Endothelial cell of hepatic sinusoid (primary cell): ENCODE results near the gene WHAMM.
"Not testable (repeated sequence)": the region's sequence is repeated elsewhere in the genome, so short reads cannot be mapped to it uniquely, and the experiment has no call there.

ENCODE experiments used
- in situ Hi-C: cut with HindIII; loops from 2 replicates; pipeline ENCODE4 v1.10.0; 2017; ENCODE audit warnings: low sequenced_read_pairs

Gene WHAMM

DNA sequence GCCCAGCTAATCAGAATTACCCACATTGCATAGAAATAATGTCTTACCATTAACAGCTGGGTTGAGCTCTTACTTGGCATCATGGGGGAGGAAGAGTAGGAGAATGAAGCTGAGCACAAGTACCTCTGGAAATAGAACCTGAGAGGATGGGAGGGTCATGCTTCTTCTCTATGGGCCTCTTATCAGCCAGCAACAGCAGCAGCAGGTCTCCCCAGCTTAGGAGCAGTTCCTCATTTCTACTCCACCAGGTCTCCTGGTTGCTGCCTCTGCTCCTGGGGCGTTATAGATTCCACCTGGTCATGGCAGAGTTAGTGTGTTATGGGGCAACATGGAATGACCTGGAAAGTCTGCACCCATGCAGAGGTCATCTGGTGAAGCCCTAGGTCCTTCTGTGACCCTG lies 6.9 kb upstream of the WHAMM start:
- in situ Hi-C loops, result no loop called here

DNA sequence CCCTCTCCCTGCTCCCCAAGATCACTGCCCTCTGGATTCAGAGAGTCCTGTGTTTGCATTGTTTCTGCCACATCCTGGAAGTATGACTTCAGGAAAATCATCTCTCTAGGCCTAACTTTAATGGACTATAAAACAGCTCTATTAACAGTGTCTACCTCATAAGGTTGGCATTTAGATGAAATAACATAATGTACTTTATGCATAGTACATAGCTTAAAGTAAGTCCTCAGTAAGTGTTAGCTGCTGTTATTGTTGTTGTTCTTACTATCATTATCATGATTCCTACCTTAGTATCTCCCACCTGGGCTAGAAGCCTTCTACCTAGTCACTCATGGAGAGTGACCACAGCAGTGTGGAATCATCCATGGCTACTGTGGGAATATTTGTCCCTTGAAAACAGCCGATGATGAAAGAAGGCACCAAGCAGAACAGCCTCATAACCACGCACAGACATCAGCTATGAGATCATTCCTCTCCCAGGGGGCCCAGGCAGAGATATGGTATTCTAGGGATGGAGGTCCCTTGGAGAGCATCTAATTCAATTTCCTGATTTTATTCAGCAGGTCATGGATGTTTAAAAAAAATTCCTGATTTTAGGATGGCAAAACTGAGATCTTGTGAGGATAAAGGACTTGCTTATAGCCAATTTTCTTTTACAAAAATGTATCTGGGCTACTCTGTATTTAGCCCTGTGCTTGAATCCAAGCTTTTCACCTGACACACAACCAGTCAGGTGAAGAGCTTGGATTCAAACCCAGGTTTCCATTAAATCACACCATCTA lies 5.4 kb upstream of the WHAMM start:
- in situ Hi-C loops, result no loop called here

DNA sequence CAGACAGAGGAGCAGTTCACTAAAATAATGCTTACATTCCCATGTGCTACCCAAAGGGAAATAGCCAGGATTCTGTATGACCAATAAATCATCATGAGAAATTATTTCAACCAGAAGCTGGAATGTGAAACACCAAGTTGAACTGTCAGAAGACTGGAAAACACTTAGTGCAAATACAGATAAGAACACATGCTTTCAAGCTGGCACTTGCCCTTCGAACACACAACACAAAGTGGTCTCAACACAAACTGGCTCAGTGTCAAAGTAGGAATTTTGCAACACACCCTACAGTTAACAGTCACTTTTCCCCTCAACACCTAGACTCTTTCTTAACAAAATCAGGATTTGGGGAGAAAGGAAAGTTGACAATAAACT lies 4.9 kb upstream of the WHAMM start:
- in situ Hi-C loops, result no loop called here

DNA sequence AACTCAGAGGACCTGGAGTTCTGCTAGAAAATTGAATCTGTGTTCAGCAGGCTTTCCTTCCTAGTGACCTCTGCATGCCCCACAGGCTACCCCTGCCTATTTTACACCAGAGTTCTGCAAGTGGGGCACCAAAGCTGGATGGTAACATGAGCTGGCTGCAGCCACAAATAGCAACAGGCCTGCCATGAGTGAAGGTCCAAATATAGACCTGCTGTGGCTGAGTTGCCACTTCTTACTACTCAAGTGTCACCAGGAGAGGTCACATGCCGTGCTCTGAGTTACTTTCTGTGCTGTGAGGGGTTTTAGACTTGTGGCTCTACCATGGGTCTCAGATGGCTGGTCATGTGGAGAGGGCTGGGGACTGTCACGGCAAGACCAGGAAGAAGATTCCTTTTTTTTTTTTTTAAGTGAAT lies 3.4 kb upstream of the WHAMM start, which contains the start of gene FSD2:
Gene FSD2 (minus strand): TSS at position 76 of the 413 bp plus-strand sequence. CDS start 18,679 bp downstream, outside the sequence.
- in situ Hi-C loops, result no loop called here

DNA sequence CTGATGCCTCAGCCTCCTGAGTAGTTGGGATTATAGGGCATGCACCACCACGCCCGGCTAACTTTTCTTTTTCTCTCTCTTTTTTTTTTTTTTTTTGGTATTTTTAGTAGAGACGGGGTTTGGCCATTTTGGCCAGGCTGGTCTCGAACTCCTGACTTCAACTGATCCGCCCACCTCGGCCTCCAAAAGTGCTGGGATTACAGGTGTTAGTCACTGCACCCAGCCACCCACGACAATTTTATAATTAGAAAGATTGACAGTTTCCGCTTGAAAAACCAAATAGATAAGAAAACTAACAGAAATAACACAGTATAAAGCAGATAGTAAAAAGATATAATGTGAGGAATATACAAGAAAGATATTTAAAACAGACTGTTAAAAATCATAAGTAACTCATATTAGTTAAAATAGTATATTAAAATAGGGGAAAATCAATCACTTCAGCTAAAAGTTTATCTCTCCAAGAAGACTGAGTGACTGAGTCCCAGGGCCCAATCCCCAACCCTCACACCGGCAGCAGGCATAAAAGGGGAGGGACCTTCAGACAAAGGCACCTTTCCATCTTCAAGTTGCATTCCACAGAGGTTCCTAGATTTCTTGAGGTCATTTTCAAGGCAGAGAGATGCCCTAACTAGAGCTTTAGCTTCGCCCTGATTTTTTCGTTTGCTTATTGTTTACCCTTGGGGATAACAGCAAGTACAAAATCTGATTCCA lies 1.4 kb upstream of the WHAMM start:
- in situ Hi-C loops, result no loop called here

DNA sequence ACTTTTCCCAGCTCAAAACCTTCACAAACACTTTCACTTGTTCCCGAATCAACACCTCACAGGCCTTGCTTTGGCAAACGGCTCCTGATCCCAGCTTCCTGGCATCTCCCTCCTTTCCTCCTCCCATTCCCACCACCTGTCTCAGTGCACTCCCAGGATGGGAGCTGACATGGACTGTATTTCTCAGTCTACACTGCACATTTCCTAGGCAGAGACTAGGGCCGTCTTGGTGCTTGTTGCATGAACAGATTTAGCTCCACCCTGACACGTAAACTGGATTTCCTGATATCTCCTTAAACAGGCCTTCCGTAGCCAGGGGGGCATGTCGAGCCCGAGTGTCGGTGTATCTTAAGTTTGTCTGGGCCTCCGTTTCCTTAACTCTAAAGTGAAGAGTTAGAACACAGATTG lies 790 bp upstream of the WHAMM start:
- in situ Hi-C loops, result no loop called here

DNA sequence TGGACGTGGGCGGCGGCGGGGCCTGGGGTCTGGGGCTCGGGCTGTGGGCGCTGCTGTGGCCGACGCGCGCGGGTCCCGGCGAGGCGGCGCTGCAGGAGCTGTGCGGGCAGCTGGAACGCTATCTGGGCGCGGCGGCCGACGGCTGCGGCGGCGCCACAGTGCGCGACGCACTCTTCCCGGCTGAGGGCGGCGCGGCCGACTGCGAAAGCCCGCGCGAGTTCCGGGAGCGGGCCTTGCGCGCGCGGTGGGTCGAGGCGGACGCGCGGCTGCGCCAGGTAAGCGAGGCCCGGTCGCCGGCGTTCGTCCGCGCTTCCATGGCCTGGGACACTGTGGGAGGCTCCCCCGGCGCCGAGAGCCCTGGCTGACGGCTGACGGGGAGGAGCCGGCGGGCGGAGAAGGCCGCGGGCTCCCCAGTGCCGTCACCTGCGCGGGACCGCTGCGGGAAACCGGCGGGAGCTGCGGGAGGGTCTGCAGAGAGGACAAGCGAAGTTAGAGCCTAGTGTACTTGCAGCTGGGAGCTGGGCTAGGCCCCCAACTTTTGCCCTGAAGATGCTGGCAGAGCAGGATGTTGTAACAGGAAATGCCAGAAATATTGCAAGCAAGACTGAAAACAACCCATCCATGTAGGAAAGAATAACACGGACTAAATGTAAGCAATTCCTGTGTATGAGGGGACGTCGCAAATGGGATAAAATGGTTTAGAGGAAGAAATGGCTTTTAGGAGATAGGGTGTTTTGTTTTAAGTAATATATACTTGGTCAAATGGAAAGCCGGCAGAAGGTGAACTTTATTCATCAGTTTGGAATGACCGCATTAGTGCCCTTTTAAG lies 847 bp downstream of the WHAMM start:
- in situ Hi-C loops, result loop anchor here (5.0 kb wide), 1 partner anchor 192 kb away; no protein-coding TSS in a partner anchor

DNA sequence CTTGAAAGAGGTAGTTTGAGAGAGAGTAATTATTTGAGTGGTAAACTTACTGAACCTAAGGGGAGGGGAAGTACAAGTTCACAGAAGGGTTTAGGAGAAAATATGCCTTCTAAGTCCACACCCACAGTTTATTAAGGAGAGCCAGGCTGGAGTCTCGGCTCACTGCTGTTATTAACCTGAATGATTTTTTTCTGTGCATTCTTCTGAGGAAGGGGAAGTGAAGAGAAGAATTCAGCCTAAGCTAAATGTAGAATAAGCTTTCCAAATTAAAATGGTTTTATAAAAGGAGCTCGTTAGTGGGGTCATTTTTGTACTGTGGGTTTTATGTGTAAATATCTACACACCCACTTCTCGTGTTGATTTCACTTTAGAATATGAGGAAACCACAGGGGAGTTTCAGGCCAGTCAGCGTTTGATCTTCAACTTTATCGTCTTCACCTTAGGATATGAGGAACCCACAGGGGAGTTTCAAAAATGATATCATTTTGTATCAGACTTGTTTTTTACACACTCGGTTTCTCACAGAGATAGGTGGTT lies 1.5 kb downstream of the WHAMM start:
- in situ Hi-C loops, result loop anchor here (5.0 kb wide), 1 partner anchor 191 kb away; no protein-coding TSS in a partner anchor

DNA sequence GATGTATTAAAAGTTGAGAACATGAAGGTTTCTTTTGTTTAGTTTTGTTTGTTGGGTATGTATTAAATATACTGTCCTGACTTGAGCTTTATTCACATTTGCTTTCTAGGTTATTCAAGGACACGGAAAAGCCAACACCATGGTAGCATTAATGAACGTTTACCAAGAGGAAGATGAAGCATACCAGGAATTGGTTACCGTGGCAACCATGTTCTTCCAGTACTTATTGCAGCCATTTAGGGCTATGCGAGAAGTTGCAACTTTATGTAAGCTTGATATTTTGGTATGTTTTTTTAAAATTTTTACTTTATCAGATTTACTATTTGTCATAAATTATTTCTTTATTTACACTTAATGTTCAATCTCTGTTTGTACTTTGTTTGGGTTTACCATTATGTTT lies 3.6 kb downstream of the WHAMM start:
- in situ Hi-C loops, result loop anchor here (5.0 kb wide), 1 partner anchor 189 kb away; no protein-coding TSS in a partner anchor

DNA sequence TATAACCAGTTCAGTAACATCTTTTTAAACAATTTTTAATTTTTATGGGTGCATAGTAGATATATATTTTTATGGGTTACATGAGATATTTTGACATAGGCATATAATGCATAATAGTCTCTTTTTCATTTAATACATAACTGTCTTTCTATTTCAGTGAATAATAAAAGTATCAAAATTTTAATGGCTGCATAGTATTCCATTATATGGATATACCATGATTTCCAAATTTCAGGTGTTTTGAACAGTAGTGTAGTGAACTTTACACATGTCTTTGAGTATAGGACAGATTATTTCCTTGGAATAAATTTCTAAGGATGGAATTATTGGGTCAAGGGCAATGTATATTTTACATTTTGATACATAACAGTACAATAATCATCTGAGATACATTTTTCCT lies 10.7 kb downstream of the WHAMM start:
- in situ Hi-C loops, result no loop called here

DNA sequence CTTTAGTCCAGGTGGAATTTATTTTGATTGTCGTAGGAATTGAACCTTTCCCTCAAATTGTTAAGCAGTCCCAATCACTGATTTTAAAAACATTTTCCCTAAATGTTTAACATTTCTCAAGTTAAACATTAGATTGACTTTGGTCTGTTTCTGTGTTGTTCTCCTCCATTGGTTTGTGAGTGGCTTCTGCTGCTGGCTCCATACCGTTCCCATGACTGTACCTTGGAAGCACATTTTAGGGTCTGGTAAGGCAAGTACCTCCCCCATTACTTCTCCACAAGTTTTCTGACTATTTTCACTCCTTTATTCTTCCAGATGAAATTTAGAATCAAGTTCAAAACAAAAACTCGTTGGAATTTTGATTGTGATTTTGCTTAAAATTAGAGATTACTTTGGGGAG lies 12.0 kb downstream of the WHAMM start:
- in situ Hi-C loops, result not testable (repeated sequence)

DNA sequence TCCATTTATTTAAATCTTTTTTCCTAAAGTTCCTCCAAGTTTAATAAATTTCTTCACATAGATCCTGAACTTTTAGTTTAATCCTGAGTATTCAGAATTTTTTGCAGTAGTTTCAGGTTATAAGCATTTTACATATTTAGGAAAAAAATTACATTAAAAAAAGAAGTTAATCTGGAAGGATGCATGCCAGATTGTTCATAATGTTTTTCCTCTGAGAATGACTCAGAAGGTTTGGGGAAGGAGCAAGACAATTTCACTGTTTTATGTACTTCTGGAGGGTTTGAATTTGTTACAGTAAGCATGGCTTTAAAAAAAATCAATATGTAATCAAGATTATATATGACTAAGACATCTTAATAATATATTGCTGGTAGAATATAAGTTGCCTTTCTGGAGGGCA lies 12.4 kb downstream of the WHAMM start:
- in situ Hi-C loops, result not testable (repeated sequence)

DNA sequence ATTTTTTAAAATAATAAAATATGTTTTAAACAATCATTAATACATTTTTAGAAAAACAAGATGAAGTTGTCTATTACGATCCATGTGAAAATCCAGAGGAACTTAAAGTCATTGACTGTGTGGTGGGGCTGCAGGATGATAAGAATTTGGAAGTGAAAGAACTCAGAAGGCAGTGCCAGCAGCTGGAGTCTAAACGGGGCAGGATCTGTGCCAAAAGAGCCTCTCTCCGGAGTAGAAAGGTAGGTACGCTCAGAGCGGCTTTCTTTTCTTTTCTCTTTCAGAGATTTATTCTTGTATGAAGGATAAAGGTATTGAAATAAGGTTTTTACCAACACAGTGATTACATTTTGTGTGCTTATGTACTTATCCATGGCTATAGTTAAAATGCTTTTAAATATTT lies 13.6 kb downstream of the WHAMM start:
- in situ Hi-C loops, result no loop called here

DNA sequence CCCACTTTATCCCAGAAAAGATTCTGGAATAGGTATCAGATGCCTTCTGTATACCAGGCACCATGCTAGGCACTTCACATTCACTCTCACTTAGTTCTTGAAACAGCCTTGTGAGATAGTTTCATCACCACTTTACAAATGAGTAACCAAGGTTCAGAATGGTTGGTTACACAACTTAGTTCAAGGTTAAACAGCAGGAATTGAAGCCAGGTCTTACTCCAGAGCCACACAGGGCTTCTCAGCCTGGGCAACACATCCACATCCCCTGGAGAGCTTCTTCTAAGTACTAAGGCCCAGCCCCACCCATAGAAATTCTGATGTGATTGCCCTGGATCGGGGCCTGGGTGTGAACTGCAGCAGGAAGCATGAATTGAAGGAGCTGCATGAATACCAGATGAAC lies 18.6 kb downstream of the WHAMM start:
- in situ Hi-C loops, result no loop called here

DNA sequence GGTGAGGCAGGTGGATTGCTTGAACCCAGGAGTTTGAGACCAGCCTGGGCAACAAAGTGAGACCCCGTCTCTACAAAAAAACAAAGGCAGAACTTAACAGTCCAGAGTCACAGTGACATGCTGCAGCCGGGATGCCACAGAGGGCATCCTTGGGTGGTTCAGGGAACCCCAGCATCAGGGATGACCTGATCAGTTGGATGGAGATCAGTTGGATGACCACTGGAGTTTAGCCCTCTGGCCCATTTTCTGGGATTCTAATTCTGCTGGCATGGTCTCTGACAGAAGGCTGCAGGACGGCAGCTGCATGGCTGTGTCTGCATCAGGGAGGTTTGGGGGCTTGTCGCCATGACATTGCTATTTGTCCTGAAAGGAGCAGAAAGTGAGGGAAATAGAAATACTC lies 19.8 kb downstream of the WHAMM start:
- in situ Hi-C loops, result no loop called here

DNA sequence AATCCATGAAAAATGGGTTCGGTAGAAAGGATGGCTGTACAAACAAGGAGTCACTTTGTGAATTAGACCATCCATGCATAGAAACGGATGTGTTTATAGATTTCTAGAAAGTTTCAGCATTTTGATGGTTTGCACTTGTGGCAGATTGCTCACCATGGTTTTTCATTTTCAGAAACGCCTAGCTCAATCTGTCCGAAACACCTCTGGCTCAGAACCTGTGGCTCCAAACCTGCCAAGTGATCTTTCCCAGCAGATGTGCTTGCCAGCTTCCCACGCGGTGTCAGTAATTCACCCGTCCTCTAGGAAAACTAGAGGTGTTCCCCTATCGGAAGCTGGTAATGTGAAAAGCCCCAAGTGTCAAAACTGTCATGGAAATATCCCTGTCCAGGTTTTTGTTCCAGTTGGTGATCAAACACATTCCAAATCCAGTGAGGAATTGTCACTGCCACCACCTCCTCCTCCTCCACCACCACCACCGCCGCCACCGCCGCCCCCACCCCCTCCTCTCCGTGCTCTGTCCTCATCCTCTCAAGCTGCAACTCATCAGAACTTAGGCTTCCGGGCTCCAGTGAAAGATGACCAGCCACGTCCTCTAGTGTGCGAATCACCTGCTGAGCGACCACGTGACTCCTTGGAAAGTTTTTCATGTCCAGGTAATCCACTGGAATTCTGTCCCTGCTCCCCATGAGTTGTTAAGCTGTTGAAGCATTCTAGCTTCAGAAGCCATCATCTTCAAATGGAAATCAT lies 21.2 kb downstream of the WHAMM start:
- in situ Hi-C loops, result no loop called here

DNA sequence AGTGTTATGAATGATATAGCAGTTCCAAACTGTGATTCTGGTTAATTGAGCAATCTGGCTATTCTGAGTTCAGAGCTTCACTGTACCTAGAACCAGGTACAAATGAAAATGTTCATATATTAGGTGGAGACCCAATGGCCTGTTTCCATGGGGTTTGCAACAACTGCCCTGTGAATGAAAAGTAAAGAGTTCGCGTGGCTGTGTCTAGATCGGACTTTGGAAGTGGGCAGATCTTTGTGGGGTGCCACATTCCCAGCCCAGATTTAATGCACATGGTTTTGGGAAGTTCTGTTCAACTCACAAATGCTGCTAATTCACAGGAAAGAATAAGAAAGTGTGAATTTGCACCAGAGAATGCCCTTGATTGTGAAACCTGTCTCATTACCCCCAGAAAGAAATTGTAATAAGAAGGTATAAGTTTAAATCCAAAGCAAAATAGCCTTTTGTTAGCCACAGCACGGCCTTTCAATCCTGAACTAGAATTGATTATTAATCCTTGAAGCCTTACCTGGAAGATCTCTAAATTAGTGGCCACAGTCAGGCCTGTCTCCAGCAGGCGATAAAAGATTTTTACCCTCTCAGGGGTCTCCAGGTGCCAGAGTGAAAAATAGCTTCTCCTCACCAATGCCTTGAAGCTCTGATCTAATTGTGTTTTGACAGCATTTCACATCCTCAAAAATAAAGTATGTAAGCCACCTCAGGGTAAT lies 22.6 kb downstream of the WHAMM start:
- in situ Hi-C loops, result no loop called here

DNA sequence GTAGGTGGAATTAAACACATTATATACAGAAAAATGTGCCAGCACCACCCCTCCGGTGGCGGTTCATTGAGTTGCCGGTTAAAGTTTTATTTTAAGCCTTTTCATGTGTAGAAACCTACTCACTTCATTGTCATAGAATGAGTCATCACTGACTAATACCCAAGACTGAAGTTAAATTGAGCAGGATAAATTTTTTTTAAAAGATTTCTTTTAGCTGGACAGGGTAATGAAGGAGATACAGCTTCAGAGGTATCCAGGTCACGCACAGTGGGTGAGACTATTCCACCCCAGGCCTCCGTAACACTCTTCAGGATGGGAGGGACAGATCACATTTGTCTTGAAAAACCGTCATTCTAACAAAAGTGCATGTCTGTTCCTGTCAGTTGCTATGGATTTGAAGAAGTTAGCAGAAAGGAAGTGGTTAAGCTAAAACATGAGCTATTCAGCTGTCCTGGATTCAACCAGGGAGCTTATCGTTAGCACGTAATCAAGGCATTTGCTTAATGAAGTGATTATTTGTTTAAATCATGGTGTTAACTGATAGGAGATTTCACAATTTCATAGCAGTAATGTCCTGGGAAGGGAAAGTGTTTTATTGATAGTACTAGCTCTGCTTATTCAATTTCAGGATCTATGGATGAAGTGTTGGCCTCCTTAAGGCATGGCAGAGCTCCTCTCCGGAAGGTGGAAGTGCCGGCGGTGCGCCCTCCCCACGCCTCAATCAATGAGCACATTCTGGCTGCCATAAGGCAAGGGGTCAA lies 23.4 kb downstream of the WHAMM start:
- in situ Hi-C loops, result no loop called here

DNA sequence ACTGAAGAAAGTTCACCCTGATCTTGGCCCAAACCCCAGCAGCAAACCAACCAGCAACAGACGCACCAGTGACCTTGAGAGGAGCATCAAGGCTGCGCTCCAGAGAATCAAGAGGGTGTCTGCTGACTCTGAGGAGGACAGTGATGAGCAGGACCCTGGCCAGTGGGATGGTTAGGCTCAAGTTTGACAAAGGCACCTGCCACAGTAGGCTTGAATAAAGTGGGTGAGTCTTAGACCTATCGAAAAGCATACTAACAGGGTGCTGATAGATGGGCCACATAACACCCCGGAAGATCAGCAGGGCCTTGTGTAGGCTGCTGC lies 23.9 kb downstream of the WHAMM start:
- in situ Hi-C loops, result no loop called here
